GM21390 (cell line): ENCODE measurements around the gene FHL2.

Experiments used
- ATAC-seq: cut with Tn5 transposase; IDR thresholded peaks from one replicate; pipeline ENCODE4 v1.9.1; 2021; ENCODE audit not compliant: unreplicated experiment

The FHL2 gene

DNA sequence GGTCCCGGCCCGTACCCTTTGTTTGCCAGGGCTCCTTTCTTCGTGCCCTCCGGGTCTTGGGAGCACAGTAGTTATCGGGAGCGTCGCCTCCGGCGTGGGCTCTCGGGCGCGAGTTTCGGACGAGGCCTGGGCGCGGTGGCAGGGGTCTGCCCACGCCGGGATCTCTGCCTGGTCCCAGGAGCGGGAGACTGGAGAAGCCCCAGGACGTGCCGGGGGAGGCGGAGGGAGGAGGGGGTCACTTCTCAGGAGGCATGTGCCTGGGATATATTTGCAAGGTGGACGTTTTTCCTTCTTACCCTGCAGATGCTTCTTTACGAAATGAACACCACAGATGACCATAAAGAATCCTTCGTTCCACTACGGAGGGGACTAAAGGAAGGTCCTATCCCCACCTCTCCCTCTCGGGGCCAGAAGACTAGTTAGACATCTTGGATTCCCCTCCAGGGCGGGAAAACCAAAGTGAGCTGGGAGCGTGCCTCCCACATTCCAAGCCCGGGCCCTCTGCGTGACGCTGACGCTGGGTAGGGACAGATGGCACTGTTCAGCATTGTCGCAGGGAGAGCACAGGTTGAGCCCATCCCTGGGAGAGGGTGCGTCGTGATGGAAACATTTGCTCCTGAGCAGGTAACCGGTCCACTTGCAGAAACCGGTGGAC lies 483 bp upstream of the FHL2 start:
- ATAC-seq, result no peak

GRCh38 chr2:105397953-105398335 lies 907 bp downstream of the FHL2 start:
- ATAC-seq, result no peak

DNA sequence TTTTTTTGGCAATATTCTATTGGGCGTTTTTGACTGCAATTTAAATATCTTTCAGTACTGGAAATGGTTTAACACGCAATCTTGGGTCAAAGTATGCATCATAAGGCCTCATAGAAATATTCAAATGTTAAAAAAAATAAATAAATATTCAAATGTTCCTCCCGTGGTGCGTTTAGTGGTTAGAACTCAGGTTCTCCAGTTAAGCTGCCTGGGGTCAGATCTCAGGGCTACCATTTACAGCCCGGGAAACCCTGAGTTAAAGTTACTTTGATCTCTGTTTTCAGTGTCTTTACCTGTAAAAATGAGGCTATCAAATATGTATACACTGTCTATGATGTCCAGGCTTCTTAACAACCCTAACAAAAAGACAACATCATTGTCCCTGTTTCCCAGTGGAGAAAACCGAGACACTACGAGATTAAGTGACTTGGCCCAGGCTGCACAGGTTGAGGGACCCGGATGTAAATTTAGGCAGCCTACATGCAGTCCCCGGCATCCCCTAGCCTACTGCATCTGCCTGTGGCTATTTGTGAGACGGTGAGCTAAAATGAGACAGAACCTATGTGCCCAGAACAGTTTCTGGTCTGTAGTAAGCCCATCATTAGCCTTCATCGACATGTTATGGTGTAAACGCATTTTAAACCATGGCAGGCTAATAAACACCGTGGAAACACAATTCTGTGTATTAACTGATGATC lies 1.7 kb downstream of the FHL2 start:
- no peak for ATAC-seq

GRCh38 chr2:105396254-105397024 lies 2.4 kb downstream of the FHL2 start:
- no peak for ATAC-seq

DNA sequence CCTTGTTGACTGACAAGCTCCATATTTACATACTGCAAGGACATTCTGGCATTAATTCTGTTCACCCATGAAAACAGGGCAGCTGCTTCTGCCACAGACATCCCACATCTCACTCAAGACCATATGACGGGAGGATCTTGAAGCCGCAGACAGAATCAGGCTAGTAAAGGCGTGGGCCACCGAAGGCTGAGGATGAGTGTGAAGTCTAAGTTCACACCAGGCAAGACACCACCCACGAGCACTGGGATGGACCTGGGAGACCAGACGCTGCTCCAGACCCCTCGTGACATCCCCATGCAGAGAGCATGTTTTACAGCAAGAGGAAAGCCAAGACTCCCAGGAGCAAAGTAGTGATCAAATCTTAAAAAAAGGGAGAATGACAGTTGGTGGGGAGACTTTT lies 3.2 kb downstream of the FHL2 start:
- ATAC-seq, result no peak

- no peak for ATAC-seq
Measured at GRCh38 chr2:105394951-105395611, 3.8 kb downstream of the FHL2 start.

- no peak for ATAC-seq
Measured at GRCh38 chr2:105393373-105394055, 5.3 kb downstream of the FHL2 start.

DNA sequence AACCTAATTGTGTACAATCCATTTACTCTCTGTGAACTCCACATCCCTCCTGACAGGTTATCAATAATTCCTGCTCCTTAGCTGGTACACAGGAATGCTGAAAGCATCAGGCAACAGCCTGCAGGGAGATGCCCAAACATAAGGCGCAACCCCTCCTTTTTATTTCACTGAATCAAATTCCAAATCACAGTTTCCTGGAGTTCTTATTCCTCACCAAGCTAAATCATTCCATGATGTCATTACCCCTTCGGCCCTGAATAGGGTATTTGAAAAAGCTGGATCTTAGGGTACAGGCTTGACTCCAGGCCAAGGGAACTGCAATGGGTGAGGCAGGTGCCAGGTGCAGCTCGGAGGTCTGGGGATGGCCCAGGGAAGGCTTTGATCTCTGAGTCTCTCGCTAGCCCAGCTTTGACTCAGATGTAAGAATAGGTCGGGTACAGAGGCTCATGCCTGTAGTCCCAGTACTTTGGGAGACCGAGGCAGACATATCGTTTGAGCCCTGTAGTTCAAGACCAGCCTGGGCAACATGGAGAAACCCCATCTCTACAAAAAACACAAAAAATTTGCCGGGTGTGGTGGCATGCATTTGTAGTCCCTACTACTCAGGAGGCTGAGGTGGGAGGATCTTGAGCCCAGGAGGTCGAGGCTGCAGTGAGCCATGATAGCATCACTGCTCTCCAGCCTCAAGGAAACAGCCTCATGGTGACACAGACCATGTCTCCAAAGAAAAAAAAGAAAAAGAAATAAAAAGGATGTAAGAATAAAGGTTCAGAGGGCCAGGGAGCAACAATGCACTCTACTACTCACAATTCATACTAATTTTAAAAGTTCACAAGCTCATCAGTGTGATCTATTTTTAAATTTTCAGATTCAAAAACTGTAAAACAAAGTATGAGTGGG lies 6.8 kb downstream of the FHL2 start:
- ATAC-seq, result no peak

GRCh38 chr2:105391058-105391627 lies 7.7 kb downstream of the FHL2 start:
- ATAC-seq, result no peak

DNA sequence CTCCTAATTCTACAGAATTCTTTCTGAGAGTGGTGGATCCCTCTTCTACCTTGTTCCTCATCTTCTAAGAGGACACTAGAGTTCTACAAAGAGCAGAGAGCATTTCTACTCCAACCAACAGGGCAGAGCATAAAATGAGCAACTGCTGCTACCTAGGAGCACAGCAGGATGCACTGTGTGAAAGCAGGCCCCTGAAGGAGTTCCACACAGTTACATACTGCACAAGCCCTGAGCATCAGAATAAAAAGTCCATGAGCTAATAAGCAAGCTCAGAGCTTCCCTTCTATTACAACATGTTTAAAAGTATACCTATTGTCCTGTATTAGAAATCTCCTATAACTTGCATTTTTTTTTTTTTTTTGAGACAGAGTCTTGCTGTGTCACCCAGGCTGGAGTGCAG lies 8.4 kb downstream of the FHL2 start:
- ATAC-seq, result no peak

DNA sequence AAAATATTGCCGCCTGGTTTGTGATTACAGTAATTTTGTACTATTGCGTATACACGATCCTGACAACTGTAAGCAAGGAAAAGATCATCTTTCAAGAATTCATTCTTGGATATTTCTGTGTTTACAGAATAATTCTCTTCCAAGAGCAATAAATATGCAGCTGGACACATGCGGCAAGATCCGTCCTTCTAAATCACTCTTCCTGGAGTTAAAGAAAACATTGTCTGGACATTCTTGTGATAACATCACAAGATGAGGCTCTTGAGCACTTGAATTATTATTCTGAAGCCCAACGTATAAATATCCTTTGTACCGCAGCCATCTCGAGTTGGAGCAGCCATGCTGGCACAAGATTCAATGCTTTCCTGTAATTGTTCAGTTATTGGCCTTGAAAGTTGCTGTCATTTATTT lies 9.9 kb downstream of the FHL2 start:
- no peak for ATAC-seq

GRCh38 chr2:105387225-105387624 lies 11.6 kb downstream of the FHL2 start:
- no peak for ATAC-seq

GRCh38 chr2:105385731-105386540 lies 12.9 kb downstream of the FHL2 start:
- no peak for ATAC-seq

DNA sequence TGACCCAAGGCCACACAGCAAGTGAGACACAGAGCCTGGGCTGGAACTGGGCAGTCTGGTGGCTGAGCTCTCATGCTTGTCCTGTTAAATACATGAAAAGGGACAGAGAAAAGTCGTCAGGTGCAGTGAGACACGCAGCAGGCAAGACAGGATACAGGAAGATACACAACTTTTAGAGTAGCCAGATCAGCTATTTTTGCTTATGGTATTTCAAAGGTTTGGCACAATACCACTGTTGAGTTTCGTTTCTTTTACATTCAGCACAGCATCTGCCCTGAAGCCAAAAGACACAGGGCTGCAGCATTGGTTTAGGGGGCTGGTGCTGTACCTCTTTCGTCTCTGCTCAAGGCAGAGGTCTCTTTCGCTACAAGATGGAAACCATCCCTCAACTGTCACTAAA lies 14.0 kb downstream of the FHL2 start:
- no peak for ATAC-seq

- ATAC-seq, result no peak
Measured at GRCh38 chr2:105384216-105384615, 14.6 kb downstream of the FHL2 start.

GRCh38 chr2:105383432-105384166 lies 15.3 kb downstream of the FHL2 start:
- no peak for ATAC-seq

DNA sequence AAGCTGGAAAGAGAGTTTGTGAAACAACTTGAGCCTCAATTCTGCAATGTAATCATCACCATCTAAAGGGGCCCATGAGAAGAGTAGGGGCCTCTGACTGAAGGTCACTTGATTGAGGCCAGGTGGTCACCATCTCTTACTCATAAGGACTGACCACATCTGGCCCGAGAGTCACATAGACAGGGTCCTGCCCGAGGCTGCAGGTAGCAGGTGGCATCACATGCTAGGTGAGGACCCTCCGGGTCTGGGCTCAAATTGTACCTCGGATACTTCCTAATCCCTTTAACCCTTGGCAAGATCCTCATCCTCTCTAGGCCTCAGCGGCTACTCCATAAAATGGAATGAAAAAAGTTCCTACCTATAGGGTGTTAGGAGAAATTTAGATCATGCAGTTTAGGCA lies 16.7 kb downstream of the FHL2 start:
- ATAC-seq, result no peak

DNA sequence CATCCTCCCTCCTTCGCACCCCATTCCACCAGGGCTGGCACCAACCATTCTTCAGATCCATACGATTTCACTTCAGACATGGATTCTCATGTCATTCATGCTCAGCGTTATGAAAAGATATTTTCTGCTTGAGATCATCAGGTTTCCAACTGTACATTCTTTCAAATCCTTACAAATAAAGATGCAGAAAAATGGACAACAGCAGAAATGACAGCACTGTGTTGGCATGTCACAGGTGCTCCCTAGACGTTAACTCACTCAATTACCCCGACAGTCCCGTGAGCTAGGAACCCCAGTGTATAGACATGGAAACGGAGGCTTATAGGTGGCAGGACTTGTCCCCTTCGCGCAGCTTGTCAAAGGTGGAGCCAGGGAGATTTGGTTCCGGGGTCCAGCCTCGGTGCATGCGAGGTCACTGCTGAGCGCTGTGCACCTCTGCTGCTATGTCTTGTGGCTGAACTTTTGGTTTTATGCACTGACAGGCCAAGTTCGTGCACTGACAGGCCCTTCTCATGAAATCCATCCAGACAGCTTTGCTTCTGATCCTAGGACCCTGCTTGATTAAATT lies 17.7 kb downstream of the FHL2 start:
- ATAC-seq, result no peak
